H1 (cell line): ENCODE data around the gene PRPF4. TPM values are rescaled to one million over a fixed set of nuclear protein-coding genes. Genes with fewer than 3 reads are reported as not detected.

Experiments
- HDAC6 ChIP-seq: IDR thresholded peaks from one replicate; pipeline ENCODE4 v1.7.1; 2012; ENCODE audit warnings: low read depth, mild to moderate bottlenecking, inconsistent platforms, low read length, moderate library complexity
- polyA plus RNA-seq, 7 experiments: library from polyadenylated mRNA; depleted of rRNA in 3 of 7; stranded (reverse) in 5 of 7; unstranded in 2 of 7; fragments of >200 nt in 5 of 7; fragments of 200-250 nt in 2 of 7; gene quantifications; 1 replicate in 5 of 7; 2 replicates in 1 of 7; 4 replicates in 1 of 7; pipeline versions ENCODE4 v1.2.1 to v1.2.3, GENCODE V29; 2011 to 2013; ENCODE audit warnings: missing spikeins in 2 of 7, mixed read lengths in 2 of 7
- total RNA-seq: library from RNA; stranded (reverse); fragmentation: NEBNext Ultra II Directional; extraction: Animal tissue kit (Norgen Biotek cat#: 25700); gene quantifications from 2 replicates; pipeline ENCODE4 v1.2.1, GENCODE V29; 2021
- TF ChIP-seq, protein P1 (sequence below): IDR thresholded peaks from 2 replicates; pipeline ENCODE4 v1.6.1; 2011; ENCODE audit warnings: low read depth, mild to moderate bottlenecking, low read length; ENCODE audit not compliant: insufficient read depth
- TF ChIP-seq, protein P2 (sequence below): fragments of 300-600 bp; sonication (generic); IDR thresholded peaks from 2 replicates; pipeline ENCODE4 v1.7.1; 2012; ENCODE audit warnings: low read length, moderate library complexity, mild to moderate bottlenecking, inconsistent platforms; ENCODE audit not compliant: insufficient replicate concordance

PRPF4 gene
- total and polyA plus RNA-seq, 2 of the 8 experiments (the other 6 are each of a cell fraction or from before 2014, with no cell fraction given): 15.2 to 33.4 TPM

- TF ChIP-seq, protein P1, sequence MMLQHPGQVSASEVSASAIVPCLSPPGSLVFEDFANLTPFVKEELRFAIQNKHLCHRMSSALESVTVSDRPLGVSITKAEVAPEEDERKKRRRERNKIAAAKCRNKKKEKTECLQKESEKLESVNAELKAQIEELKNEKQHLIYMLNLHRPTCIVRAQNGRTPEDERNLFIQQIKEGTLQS: no peak
- TF ChIP-seq, protein P2, sequence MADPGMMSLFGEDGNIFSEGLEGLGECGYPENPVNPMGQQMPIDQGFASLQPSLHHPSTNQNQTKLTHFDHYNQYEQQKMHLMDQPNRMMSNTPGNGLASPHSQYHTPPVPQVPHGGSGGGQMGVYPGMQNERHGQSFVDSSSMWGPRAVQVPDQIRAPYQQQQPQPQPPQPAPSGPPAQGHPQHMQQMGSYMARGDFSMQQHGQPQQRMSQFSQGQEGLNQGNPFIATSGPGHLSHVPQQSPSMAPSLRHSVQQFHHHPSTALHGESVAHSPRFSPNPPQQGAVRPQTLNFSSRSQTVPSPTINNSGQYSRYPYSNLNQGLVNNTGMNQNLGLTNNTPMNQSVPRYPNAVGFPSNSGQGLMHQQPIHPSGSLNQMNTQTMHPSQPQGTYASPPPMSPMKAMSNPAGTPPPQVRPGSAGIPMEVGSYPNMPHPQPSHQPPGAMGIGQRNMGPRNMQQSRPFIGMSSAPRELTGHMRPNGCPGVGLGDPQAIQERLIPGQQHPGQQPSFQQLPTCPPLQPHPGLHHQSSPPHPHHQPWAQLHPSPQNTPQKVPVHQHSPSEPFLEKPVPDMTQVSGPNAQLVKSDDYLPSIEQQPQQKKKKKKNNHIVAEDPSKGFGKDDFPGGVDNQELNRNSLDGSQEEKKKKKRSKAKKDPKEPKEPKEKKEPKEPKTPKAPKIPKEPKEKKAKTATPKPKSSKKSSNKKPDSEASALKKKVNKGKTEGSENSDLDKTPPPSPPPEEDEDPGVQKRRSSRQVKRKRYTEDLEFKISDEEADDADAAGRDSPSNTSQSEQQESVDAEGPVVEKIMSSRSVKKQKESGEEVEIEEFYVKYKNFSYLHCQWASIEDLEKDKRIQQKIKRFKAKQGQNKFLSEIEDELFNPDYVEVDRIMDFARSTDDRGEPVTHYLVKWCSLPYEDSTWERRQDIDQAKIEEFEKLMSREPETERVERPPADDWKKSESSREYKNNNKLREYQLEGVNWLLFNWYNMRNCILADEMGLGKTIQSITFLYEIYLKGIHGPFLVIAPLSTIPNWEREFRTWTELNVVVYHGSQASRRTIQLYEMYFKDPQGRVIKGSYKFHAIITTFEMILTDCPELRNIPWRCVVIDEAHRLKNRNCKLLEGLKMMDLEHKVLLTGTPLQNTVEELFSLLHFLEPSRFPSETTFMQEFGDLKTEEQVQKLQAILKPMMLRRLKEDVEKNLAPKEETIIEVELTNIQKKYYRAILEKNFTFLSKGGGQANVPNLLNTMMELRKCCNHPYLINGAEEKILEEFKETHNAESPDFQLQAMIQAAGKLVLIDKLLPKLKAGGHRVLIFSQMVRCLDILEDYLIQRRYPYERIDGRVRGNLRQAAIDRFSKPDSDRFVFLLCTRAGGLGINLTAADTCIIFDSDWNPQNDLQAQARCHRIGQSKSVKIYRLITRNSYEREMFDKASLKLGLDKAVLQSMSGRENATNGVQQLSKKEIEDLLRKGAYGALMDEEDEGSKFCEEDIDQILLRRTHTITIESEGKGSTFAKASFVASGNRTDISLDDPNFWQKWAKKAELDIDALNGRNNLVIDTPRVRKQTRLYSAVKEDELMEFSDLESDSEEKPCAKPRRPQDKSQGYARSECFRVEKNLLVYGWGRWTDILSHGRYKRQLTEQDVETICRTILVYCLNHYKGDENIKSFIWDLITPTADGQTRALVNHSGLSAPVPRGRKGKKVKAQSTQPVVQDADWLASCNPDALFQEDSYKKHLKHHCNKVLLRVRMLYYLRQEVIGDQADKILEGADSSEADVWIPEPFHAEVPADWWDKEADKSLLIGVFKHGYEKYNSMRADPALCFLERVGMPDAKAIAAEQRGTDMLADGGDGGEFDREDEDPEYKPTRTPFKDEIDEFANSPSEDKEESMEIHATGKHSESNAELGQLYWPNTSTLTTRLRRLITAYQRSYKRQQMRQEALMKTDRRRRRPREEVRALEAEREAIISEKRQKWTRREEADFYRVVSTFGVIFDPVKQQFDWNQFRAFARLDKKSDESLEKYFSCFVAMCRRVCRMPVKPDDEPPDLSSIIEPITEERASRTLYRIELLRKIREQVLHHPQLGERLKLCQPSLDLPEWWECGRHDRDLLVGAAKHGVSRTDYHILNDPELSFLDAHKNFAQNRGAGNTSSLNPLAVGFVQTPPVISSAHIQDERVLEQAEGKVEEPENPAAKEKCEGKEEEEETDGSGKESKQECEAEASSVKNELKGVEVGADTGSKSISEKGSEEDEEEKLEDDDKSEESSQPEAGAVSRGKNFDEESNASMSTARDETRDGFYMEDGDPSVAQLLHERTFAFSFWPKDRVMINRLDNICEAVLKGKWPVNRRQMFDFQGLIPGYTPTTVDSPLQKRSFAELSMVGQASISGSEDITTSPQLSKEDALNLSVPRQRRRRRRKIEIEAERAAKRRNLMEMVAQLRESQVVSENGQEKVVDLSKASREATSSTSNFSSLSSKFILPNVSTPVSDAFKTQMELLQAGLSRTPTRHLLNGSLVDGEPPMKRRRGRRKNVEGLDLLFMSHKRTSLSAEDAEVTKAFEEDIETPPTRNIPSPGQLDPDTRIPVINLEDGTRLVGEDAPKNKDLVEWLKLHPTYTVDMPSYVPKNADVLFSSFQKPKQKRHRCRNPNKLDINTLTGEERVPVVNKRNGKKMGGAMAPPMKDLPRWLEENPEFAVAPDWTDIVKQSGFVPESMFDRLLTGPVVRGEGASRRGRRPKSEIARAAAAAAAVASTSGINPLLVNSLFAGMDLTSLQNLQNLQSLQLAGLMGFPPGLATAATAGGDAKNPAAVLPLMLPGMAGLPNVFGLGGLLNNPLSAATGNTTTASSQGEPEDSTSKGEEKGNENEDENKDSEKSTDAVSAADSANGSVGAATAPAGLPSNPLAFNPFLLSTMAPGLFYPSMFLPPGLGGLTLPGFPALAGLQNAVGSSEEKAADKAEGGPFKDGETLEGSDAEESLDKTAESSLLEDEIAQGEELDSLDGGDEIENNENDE: no peak
- no peak for TF ChIP-seq HDAC6
These were observed 5.9 kb downstream of the PRPF4 start (continued) for GRCh38 chr9:113281356-113281755.
